Upper lobe of left lung (tissue), 6 donors: ENCODE measurements around the gene UBE2F. TPM values are rescaled to one million over a fixed set of nuclear protein-coding genes. Genes with fewer than 3 reads are reported as not detected.

Experiments used
- ATAC-seq, 2 donors: fragments of 200-7000 bp; cut with Tn5 transposase; one replicate each; pipeline ENCODE4 v1.9.1; 2022; ENCODE audit warnings: mild to moderate bottlenecking in 2 of 2, moderate library complexity in 2 of 2; ENCODE audit not compliant: low FRiP score in 2 of 2
- DNase-seq, 2 donors: peaks; one replicate each; pipeline ENCODE4 v3.0.0-alpha.2; 2019 to 2020
- H3K27ac ChIP-seq, 4 donors: fragments of 200-600 bp; sonication (generic); one replicate each; pipeline ENCODE4 v1.5.1; 2016 to 2019
- H3K27me3 ChIP-seq, 4 donors: fragments of 200-600 bp; sonication (generic); one replicate each; pipeline ENCODE4 v1.5.1; 2017 to 2019
- H3K36me3 ChIP-seq, 4 donors: fragments of 200-600 bp; sonication (generic); one replicate each; pipeline ENCODE4 v1.5.1; 2016 to 2019
- H3K4me1 ChIP-seq, 4 donors: fragments of 200-600 bp; sonication (generic); one replicate each; pipeline ENCODE4 v1.5.1; 2018 to 2019
- H3K4me3 ChIP-seq, 4 donors: fragments of 200-600 bp; sonication (generic); one replicate each; pipeline ENCODE4 v1.5.1; 2017 to 2019; ENCODE audit warnings: mild to moderate bottlenecking in 2 of 4, moderate library complexity in 1 of 4
- H3K9me3 ChIP-seq, 4 donors: fragments of 200-600 bp; sonication (generic); one replicate each; pipeline ENCODE4 v1.5.1; 2018 to 2019
- EP300 ChIP-seq, 4 donors: sonication (generic); formaldehyde crosslinking; IDR thresholded peaks; one replicate each; pipeline ENCODE4 v1.5.1; 2017; ENCODE audit warnings: antibody characterized with exemption in 4 of 4, control low read depth in 2 of 4
- POLR2A ChIP-seq, 4 donors: fragments of 450-650 bp; IDR thresholded peaks; one replicate each; pipeline ENCODE4 v1.5.1; 2016 to 2017; ENCODE audit warnings: antibody characterized with exemption in 4 of 4, mild to moderate bottlenecking in 2 of 4
- POLR2AphosphoS5 ChIP-seq, 2 donors: sonication (generic); formaldehyde crosslinking; IDR thresholded peaks; one replicate each; pipeline ENCODE4 v1.5.1; 2017; ENCODE audit warnings: antibody characterized with exemption in 2 of 2
- WGBS, 2 donors: methylation state at CpG; one replicate each; pipeline ENCODE4 v1.1.5; 2017 to 2018; 5-methylcytosine and 5-hydroxymethylcytosine counted together
- total RNA-seq, 6 donors: library from RNA; depleted of rRNA in 4 of 6; stranded (reverse); fragments of >200 nt in 4 of 6; gene quantifications; one replicate each; pipeline versions ENCODE4 v1.1.0 to v1.2.1, GENCODE V29; 2016 to 2021
- TF ChIP-seq, protein P1 (sequence below), 6 experiments: fragments of 450-650 bp in 4 of 6; fragments of 200-600 bp in 2 of 6; sonication (generic) in 2 of 6; IDR thresholded peaks; one replicate each; pipeline ENCODE4 v1.5.1; 2016 to 2019; ENCODE audit warnings: antibody characterized with exemption in 6 of 6
- donor health status: DM: no; HTN: no; CAD: no; lungs with moderate emphysema.
- donor health status: DM: no; HTN: yes; CAD: no; lungs with severe emphysema.

UBE2F gene
- total RNA-seq, 6 donors from 2014 or later: 11.5 to 65.5 (median 39.8) TPM

DNA sequence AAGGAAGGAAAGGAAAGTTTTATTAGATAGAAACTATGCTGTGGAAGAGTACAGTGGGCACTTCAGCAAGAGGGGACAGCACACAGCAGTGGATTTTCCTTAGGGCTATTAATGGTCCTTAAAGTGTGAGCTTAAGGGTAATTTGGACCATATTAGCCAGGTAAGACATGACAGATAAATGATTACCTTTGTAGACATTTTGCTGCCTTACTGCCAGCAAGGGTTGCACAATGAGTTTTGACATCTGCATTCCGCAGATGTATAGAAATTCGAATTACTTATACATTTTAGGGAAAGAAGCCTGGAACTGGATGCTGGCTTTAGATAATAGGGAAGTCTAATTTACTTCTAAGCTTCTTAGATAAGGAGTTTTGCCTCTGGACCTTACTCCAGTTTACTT lies 14.0 kb upstream of the UBE2F start:
- TF ChIP-seq, protein P1, sequence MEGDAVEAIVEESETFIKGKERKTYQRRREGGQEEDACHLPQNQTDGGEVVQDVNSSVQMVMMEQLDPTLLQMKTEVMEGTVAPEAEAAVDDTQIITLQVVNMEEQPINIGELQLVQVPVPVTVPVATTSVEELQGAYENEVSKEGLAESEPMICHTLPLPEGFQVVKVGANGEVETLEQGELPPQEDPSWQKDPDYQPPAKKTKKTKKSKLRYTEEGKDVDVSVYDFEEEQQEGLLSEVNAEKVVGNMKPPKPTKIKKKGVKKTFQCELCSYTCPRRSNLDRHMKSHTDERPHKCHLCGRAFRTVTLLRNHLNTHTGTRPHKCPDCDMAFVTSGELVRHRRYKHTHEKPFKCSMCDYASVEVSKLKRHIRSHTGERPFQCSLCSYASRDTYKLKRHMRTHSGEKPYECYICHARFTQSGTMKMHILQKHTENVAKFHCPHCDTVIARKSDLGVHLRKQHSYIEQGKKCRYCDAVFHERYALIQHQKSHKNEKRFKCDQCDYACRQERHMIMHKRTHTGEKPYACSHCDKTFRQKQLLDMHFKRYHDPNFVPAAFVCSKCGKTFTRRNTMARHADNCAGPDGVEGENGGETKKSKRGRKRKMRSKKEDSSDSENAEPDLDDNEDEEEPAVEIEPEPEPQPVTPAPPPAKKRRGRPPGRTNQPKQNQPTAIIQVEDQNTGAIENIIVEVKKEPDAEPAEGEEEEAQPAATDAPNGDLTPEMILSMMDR (IDR thresholded peaks at IDR 0.05): no peak
- TF ChIP-seq EP300 (IDR thresholded peaks at IDR 0.05) (no peak), POLR2AphosphoS5 (IDR thresholded peaks at IDR 0.05) (no peak), POLR2A (IDR thresholded peaks at IDR 0.05) (no peak)
- H3K4me1 ChIP-seq: peaks cover 5 to 12% (median 8%) of the 10 kb centered on the region in 4 donors

GRCh38 chr2:237955640-237956401 lies 11.0 kb upstream of the UBE2F start:
- Histone ChIP-seq H3K4me1 (peaks cover 5 to 12% (median 8%) of the 10 kb centered on the region in 4 donors), H3K36me3 (no peaks in the 10 kb centered on the region), H3K27ac (no peak overlapping the region), H3K27me3 (peaks cover 0 to 13% (median 11%) of the 10 kb centered on the region in 4 donors), H3K9me3 (no peaks in the 10 kb centered on the region), H3K4me3 (peak overlapping the region in 1 of 4 donors; percentile 31)
- DNase-seq (peak in 1 of 2 donors; percentile 82), ATAC-seq (peak in 1 of 2 donors; percentile 31)
- TF ChIP-seq POLR2A (IDR thresholded peaks at IDR 0.05) (no peak), EP300 (IDR thresholded peaks at IDR 0.05) (no peak), POLR2AphosphoS5 (IDR thresholded peaks at IDR 0.05) (no peak)
- TF ChIP-seq, protein P1 (IDR thresholded peaks at IDR 0.05): no peak
- 17 to 20% methylated on average over 11 to 16 of the region's 64 CpGs for WGBS, 2 donors

More for the DNA sequence above, 14.0 kb upstream of the UBE2F start:
- H3K4me3 ChIP-seq: no peak overlapping the region
- peaks cover 0 to 13% (median 11%) of the 10 kb centered on the region in 4 donors for H3K27me3 ChIP-seq
- no peak for ATAC-seq
- no peaks in the 10 kb centered on the region for H3K9me3 ChIP-seq
- no peak for DNase-seq
- H3K27ac ChIP-seq: no peak overlapping the region
- WGBS, 2 donors: 80 to 89% methylated on average over 2 of the region's 2 CpGs
- H3K36me3 ChIP-seq: no peaks in the 10 kb centered on the region

- no CpG with 5 or more reads among the region's 23 CpGs for WGBS, 2 donors
- Histone ChIP-seq H3K4me3 (peak overlapping the region in 1 of 4 donors; percentile 31), H3K27me3 (peaks cover 0 to 13% (median 11%) of the 10 kb centered on the region in 4 donors), H3K27ac (no peak overlapping the region), H3K9me3 (no peaks in the 10 kb centered on the region), H3K36me3 (no peaks in the 10 kb centered on the region), H3K4me1 (peaks cover 5 to 12% (median 8%) of the 10 kb centered on the region in 4 donors)
- DNase-seq (no peak), ATAC-seq (peak in 1 of 2 donors; percentile 31)
- TF ChIP-seq POLR2AphosphoS5 (IDR thresholded peaks at IDR 0.05) (no peak), EP300 (IDR thresholded peaks at IDR 0.05) (no peak), POLR2A (IDR thresholded peaks at IDR 0.05) (no peak)
- TF ChIP-seq, protein P1 (IDR thresholded peaks at IDR 0.05): no peak
Measured at GRCh38 chr2:237956402-237956736, 10.4 kb upstream of the UBE2F start.

GRCh38 chr2:237961637-237962036 lies 5.2 kb upstream of the UBE2F start:
- H3K4me1 ChIP-seq: peaks cover 3 to 8% (median 6%) of the 10 kb centered on the region in 4 donors
- DNase-seq (no peak), ATAC-seq (no peak)
- H3K4me3 ChIP-seq: no peak overlapping the region
- H3K9me3 ChIP-seq: peaks cover 0 to 12% (median 4%) of the 10 kb centered on the region in 4 donors
- WGBS, 2 donors: 78 to 86% methylated on average over 5 of the region's 5 CpGs
- no peak overlapping the region for H3K27ac ChIP-seq
- no peaks in the 10 kb centered on the region for H3K27me3 ChIP-seq
- H3K36me3 ChIP-seq: no peaks in the 10 kb centered on the region
- TF ChIP-seq POLR2A (IDR thresholded peaks at IDR 0.05) (no peak), EP300 (IDR thresholded peaks at IDR 0.05) (no peak), POLR2AphosphoS5 (IDR thresholded peaks at IDR 0.05) (no peak)
- TF ChIP-seq, protein P1 (IDR thresholded peaks at IDR 0.05): no peak
